GM12872 (cell line): ENCODE data around the gene SASS6.

Experiments
- TF ChIP-seq, protein P1 (sequence below): IDR thresholded peaks from 3 replicates; pipeline ENCODE4 v1.5.1; 2011; ENCODE audit warnings: low read depth, mild to moderate bottlenecking, low read length, moderate library complexity; ENCODE audit not compliant: insufficient read depth

Gene SASS6

DNA sequence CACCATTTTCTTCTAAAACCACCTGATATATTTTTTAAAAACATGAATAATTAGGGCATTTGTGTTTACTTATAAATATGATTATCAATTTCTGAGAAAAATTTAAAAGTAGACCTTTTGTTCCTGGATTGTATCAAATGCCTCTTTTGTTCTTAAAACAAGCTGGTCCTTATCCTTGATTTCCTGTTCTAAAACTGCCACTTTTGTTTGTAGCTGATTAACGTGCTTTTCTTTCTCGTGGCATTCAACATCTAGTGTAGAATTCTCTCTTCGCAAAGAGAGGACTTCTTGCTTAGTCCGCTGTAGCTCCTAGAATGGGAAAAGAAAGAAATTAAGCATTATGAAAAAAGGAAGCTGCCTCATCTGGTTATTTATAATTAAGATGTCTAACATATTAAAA, 25.0 kb downstream of the SASS6 start:
- TF ChIP-seq, protein P1, sequence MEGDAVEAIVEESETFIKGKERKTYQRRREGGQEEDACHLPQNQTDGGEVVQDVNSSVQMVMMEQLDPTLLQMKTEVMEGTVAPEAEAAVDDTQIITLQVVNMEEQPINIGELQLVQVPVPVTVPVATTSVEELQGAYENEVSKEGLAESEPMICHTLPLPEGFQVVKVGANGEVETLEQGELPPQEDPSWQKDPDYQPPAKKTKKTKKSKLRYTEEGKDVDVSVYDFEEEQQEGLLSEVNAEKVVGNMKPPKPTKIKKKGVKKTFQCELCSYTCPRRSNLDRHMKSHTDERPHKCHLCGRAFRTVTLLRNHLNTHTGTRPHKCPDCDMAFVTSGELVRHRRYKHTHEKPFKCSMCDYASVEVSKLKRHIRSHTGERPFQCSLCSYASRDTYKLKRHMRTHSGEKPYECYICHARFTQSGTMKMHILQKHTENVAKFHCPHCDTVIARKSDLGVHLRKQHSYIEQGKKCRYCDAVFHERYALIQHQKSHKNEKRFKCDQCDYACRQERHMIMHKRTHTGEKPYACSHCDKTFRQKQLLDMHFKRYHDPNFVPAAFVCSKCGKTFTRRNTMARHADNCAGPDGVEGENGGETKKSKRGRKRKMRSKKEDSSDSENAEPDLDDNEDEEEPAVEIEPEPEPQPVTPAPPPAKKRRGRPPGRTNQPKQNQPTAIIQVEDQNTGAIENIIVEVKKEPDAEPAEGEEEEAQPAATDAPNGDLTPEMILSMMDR = no peak

DNA sequence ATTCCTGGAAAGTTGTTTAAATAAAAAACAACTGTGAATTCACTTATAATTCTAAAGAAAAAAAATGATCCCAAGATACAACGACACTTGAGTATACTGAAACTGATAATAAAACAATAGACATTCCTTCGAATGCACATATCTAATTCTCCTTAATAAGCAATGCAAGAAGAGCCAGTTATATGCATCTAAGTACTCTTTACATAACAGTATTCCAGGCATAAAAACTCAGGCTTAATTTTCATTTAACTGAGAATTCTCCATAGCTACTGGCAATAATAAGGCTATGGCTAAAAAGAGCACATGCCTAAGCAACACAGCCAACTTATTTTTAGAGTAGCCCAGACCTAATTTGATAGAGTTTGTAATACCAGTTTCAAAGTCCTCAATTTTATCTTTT, 31.2 kb downstream of the SASS6 start:
- TF ChIP-seq, protein P1 = no peak

DNA sequence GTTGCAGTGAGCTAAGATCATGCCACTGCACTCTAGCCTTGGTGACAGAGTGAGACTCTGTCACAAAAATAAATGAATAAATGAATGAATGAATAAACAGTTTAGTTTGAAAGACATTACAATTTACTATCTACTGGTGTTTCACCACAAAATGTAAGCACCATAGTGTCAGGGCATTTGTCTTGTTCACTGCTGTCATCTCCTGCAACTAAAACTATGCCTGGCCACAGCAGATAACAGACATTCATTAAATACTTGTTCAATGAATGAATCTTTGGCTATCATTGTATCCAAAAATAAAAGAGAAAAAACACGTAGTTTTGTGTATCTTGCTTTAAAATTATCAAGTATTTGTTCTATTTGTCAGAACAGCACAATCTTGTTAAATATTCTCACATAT, 32.5 kb downstream of the SASS6 start:
- TF ChIP-seq, protein P1 = no peak

DNA sequence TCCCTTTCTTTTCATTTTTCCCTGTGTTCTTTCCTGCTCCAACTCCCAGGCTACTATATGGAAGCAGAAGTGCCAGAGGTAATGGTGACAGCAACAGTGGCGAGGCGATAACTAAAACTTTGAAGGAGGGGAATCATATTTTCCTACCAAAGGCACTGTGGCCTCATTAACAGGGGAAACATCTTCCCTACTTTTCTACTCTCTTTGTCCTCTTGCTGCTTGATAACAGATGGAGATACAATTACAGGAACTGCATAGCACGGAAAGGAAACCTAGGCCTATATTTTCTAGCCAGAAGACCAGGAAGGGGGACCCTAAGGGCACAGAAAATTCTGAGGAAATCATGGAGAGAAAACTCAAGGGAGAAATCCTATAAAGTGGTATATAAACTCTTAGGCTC, 42.3 kb downstream of the SASS6 start:
- TF ChIP-seq, protein P1 = no peak

DNA sequence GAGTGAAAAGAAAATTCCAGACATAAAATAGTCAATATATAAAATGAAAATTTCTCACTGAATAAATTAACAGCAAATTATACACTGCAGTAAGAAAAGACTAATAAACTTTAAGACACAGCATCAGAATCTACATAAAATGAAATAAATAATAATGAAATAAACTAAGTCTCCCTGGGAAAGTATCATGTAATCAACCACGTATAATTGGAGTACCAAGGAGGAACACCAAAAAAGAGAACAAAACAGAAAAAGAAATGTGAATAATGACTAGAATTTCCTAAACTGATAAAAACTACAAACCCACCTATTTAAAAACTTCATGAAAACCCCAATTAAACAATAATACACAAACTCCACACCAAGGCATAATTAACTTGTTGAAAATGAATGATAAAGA, 43.6 kb downstream of the SASS6 start:
- TF ChIP-seq, protein P1 = no peak

DNA sequence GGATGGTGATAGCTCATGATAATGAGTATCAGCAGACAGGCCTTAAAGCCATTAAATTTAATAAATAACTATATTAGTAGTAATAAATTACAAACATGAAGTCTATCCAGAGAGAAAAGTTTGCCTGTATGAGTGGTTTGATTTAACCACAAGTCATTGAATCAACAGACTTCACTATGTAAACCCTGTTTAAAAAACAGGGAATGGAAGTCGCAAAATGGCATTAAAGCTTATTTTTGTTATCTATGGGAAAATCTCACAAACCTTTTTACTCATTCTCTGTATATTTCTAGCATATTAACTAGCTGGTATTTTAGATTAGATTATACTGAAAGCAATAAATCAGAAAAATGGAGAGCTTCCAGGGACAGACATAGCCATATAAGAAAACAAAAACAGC, 45.3 kb downstream of the SASS6 start:
- TF ChIP-seq, protein P1 = no peak

DNA sequence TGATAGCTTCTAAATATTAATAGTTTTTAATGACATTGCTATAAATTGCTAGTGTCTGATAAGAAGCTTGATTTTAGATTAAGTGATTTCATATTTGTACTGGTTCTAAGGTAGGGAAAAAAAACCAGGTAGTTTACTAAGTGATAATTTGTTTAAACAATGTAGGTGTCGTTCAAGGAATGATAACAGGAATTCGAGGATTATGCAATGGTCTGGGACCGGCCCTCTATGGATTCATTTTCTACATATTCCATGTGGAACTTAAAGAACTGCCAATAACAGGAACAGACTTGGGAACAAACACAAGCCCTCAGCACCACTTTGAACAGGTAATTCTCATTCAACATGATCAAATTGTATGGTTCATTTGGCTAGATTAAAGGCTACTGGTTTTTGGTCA, 52.4 kb downstream of the SASS6 start:
- TF ChIP-seq, protein P1 = no peak

DNA sequence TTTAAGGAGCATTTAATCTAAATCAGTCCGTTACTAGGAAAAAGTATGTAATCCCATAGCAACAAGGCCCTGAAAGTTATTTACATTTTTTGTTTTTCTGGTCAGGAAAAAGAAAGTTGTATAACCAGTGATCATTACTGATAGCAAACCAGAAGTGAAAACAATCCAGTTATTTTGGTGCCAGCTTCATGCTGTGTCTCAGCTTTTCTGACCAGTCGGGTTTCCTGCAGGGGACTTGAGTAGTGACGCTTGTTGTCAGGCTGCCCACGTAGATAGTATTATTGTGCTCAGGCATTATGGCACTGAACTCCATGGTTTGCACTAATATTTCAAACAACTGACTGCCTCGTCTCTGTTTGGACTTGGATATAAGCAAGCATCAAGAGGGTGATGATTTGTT, 55.2 kb downstream of the SASS6 start:
- TF ChIP-seq, protein P1 = no peak
